Gastrocnemius medialis (tissue), 4 donors: Measurements from ENCODE around the gene SCAF1. TPM values are rescaled to one million over a fixed set of nuclear protein-coding genes. Genes with fewer than 3 reads are reported as not detected.

ENCODE experiments used
- ATAC-seq, 2 donors: fragments of 150-250 bp; one replicate each; pipeline ENCODE4 v1.9.1; 2016
- DNase-seq, 2 donors: peaks; one replicate each; pipeline ENCODE4 v3.0.0-alpha.2; 2019
- H3K27ac ChIP-seq, 4 donors: fragments of 200-600 bp; sonication (generic); 1 replicate in 1 of 4; 2 replicates in 3 of 4; pipeline ENCODE4 v1.5.1; 2016 to 2018; ENCODE audit warnings: mild to moderate bottlenecking in 2 of 4, moderate library complexity in 1 of 4
- H3K27me3 ChIP-seq, 3 donors: fragments of 200-600 bp; sonication (generic) in 2 of 3; 1 replicate in 1 of 3; 2 replicates in 2 of 3; pipeline versions ENCODE4 v1.5.1 to v1.6.0; 2016 to 2019; ENCODE audit warnings: mild to moderate bottlenecking in 1 of 3, moderate library complexity in 1 of 3
- H3K36me3 ChIP-seq, 2 donors: fragments of 200-600 bp; sonication (generic) in 1 of 2; one replicate each; pipeline ENCODE4 v1.5.1; 2017 to 2018
- H3K4me1 ChIP-seq, 2 donors: fragments of 200-600 bp; sonication (generic) in 1 of 2; one replicate each; pipeline ENCODE4 v1.5.1; 2016 to 2017; ENCODE audit warnings: mild to moderate bottlenecking in 2 of 2
- H3K4me3 ChIP-seq, 4 donors: fragments of 200-600 bp; sonication (generic) in 3 of 4; 1 replicate in 1 of 4; 2 replicates in 3 of 4; pipeline ENCODE4 v1.5.1; 2016 to 2019; ENCODE audit warnings: mild to moderate bottlenecking in 2 of 4
- H3K9me3 ChIP-seq, 3 donors: fragments of 200-600 bp; sonication (generic) in 2 of 3; 1 replicate in 1 of 3; 2 replicates in 2 of 3; pipeline ENCODE4 v1.5.1; 2016 to 2019
- CTCF ChIP-seq, 5 experiments: fragments of 450-650 bp in 3 of 5; fragments of 200-600 bp in 2 of 5; sonication (generic) in 2 of 5; IDR thresholded peaks in 4 of 5; conservative IDR thresholded peaks in 1 of 5; 1 replicate in 4 of 5; 2 replicates in 1 of 5; pipeline ENCODE4 v1.5.1; 2016 to 2019; ENCODE audit warnings: antibody characterized with exemption in 5 of 5, mild to moderate bottlenecking in 3 of 5, moderate library complexity in 3 of 5
- POLR2A ChIP-seq, 2 donors: fragments of 450-650 bp; IDR thresholded peaks; one replicate each; pipeline ENCODE4 v1.6.1; 2017; ENCODE audit warnings: antibody characterized with exemption in 2 of 2, mild to moderate bottlenecking in 2 of 2, moderate library complexity in 2 of 2
- in situ Hi-C, 4 donors: fragments of 200-750 bp; cut with MboI; loops; one replicate each; pipeline versions ENCODE4 v1.15.0 to v1.8.0; 2017; ENCODE audit warnings: low sequenced_read_pairs in 4 of 4
- intact Hi-C: fragments of 100-400 bp; cut with DNase I; formaldehyde crosslinking; loops from one replicate; pipeline ENCODE4 v1.15.1; 2023; ENCODE audit warnings: low total_unique reads
- total RNA-seq, 4 donors: library from RNA; depleted of rRNA; stranded (reverse); fragments of >200 nt; gene quantifications; one replicate each; pipeline versions ENCODE4 v1.1.0 to v1.2.3, GENCODE V29; 2016

The SCAF1 gene
- total RNA-seq, 4 donors from 2014 or later: 13.7 to 36.1 (median 32.9) TPM

DNA sequence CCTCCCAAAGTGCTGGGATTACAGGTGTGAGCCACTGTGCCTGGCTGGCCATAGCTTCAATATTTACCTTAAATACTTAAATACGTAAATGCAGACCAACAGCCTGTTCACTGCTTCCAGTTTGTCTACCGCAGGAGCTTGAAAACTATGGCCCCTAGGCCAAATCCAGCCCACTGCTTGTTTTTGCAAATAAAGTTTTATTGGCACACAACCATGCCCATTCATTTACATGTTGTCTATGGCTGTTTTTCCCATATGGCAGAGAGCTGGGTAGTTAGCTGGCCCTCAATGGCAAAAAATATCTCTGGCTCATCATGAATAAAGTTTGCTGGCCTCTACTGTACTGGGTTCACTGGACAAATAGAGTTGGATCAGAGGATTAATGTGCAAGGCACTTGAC, 39.2 kb upstream of the SCAF1 start:
- DNase-seq: no peak
- Histone ChIP-seq H3K4me1 (peaks cover 7 to 9% of the 10 kb centered on the region in 2 donors), H3K4me3 (no peak overlapping the region), H3K9me3 (no peaks in the 10 kb centered on the region), H3K27me3 (no peaks in the 10 kb centered on the region), H3K36me3 (peaks cover 0 to 31% of the 10 kb centered on the region in 2 donors), H3K27ac (no peak overlapping the region)
- no peak for ATAC-seq
- in situ Hi-C loops (no loop called here), intact Hi-C loops (no loop called here)
- TF ChIP-seq CTCF (IDR thresholded peaks at IDR 0.05 in 4 of 5, conservative IDR thresholded peaks at IDR 0.05 in 1 of 5): no peak
- no peak for TF ChIP-seq POLR2A (IDR thresholded peaks at IDR 0.05)

- Histone ChIP-seq H3K27ac (peak overlapping the region; percentile 58 to 72 (median 68)), H3K27me3 (no peaks in the 10 kb centered on the region), H3K9me3 (no peaks in the 10 kb centered on the region), H3K4me3 (no peak overlapping the region), H3K4me1 (peaks cover 7 to 9% of the 10 kb centered on the region in 2 donors), H3K36me3 (peaks cover 0 to 32% of the 10 kb centered on the region in 2 donors)
- ATAC-seq: peak; percentile 74 to 82
- intact Hi-C loops: no loop called here
- in situ Hi-C loops: no loop called here
- TF ChIP-seq CTCF (IDR thresholded peaks at IDR 0.05 in 4 of 5, conservative IDR thresholded peaks at IDR 0.05 in 1 of 5) (no peak), POLR2A (IDR thresholded peaks at IDR 0.05) (no peak)
- DNase-seq: peak; percentile 37 to 79
Observed at GRCh38 chr19:49605605-49606004, 36.4 kb upstream of the SCAF1 start.

- peaks cover 0 to 18% of the 10 kb centered on the region in 2 donors for H3K36me3 ChIP-seq
- in situ Hi-C loops (no loop called here), intact Hi-C loops (no loop called here)
- no peak for ATAC-seq
- H3K27me3 ChIP-seq: no peaks in the 10 kb centered on the region
- TF ChIP-seq POLR2A (IDR thresholded peaks at IDR 0.05) (no peak), CTCF (IDR thresholded peaks at IDR 0.05 in 4 of 5, conservative IDR thresholded peaks at IDR 0.05 in 1 of 5) (no peak)
- no peak for DNase-seq
- peaks cover 7 to 9% of the 10 kb centered on the region in 2 donors for H3K4me1 ChIP-seq
- H3K4me3 ChIP-seq: no peak overlapping the region
- no peak overlapping the region for H3K27ac ChIP-seq
- H3K9me3 ChIP-seq: no peaks in the 10 kb centered on the region
Observed at GRCh38 chr19:49609499-49610092, 32.4 kb upstream of the SCAF1 start.

DNA sequence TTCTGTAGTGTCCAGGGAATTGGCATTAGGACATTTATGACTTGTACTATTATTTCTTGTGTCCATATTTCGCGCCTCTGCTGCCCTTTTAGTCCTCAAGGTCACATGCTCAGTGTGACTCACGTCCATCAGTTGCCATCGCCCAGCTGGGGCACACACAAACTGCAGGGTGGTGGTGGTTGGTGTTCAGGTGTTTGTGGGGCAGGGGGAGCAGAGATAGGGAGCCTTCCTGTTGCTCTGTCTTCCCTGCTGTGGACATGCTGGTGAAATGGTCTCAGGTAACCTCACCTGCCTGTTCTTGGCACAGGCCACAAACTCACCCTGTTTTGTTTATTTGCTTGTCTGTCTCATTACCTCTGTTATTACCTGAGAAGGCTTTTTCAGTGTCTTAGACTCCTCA, 28.6 kb upstream of the SCAF1 start:
- no peaks in the 10 kb centered on the region for H3K4me1 ChIP-seq
- no peak overlapping the region for H3K4me3 ChIP-seq
- no peaks in the 10 kb centered on the region for H3K9me3 ChIP-seq
- intact Hi-C loops (no loop called here), in situ Hi-C loops (no loop called here)
- TF ChIP-seq CTCF (IDR thresholded peaks at IDR 0.05 in 4 of 5, conservative IDR thresholded peaks at IDR 0.05 in 1 of 5): no peak
- no peak for TF ChIP-seq POLR2A (IDR thresholded peaks at IDR 0.05)
- H3K36me3 ChIP-seq: peaks cover 0 to 39% of the 10 kb centered on the region in 2 donors
- no peak overlapping the region for H3K27ac ChIP-seq
- peak in 1 of 2 donors; percentile 38 for DNase-seq
- ATAC-seq: peak; percentile 48 to 70
- H3K27me3 ChIP-seq: no peaks in the 10 kb centered on the region
